ENCODE measurements around the gene VSIG1.
A peak's percentile ranks its signal among the peaks of the same experiment; 100 is the strongest.

VSIG1 gene

GRCh38 chrX:108081110-108081509 is 36.2 kb downstream of the VSIG1 start:
- Histone ChIP-seq H3K27me3 (ENCODE audit: low read depth) (no peaks in the 10 kb centered on the region), H3K4me1 (no peaks in the 10 kb centered on the region), H3K36me3 (replicated peaks) (peaks cover 13% of the 10 kb centered on the region), H3K4me3 (no peak overlapping the region), H3K9me3 (no peaks in the 10 kb centered on the region)
- DNase-seq (ENCODE audit: low spot score in 2 of 2): no peak
- in situ Hi-C loops (cut with MboI; ENCODE audit: low sequenced_read_pairs): no loop called here

- no peak overlapping the region for H3K4me3 ChIP-seq
- H3K4me1 ChIP-seq: peaks cover 8% of the 10 kb centered on the region
- no peaks in the 10 kb centered on the region for H3K27me3 ChIP-seq (ENCODE audit: low read depth)
- in situ Hi-C loops (cut with MboI; ENCODE audit: low sequenced_read_pairs): no loop called here
- no peaks in the 10 kb centered on the region for H3K9me3 ChIP-seq
- no peak for DNase-seq (ENCODE audit: low spot score in 2 of 2)
- peaks cover 34% of the 10 kb centered on the region for H3K36me3 ChIP-seq (replicated peaks)
Observed at GRCh38 chrX:108087792-108088191, 42.9 kb downstream of the VSIG1 start.

DNA sequence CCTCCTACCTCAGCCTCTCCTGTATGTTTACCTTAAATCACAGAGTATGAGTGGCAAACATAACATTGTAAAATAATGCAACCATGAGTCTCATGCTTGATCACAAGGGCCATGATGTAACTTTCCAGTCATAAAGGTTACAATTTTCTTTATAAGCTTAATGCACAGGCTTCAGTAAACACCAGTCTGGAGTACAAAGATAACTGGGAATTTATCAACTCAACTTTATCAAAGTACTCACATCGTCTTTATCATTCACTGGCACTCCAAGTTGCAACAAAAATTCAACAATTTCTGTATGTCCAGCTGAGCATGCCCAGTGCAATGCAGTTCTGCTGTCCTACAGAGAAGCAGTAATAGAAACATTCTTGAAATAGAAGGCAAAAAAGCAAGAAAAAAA is 43.6 kb downstream of the VSIG1 start:
- Histone ChIP-seq H3K9me3 (no peaks in the 10 kb centered on the region), H3K4me3 (no peak overlapping the region), H3K36me3 (replicated peaks) (peaks cover 34% of the 10 kb centered on the region), H3K27me3 (ENCODE audit: low read depth) (no peaks in the 10 kb centered on the region), H3K4me1 (peaks cover 8% of the 10 kb centered on the region)
- no peak for DNase-seq (ENCODE audit: low spot score in 2 of 2)
- in situ Hi-C loops (cut with MboI; ENCODE audit: low sequenced_read_pairs): no loop called here

DNA sequence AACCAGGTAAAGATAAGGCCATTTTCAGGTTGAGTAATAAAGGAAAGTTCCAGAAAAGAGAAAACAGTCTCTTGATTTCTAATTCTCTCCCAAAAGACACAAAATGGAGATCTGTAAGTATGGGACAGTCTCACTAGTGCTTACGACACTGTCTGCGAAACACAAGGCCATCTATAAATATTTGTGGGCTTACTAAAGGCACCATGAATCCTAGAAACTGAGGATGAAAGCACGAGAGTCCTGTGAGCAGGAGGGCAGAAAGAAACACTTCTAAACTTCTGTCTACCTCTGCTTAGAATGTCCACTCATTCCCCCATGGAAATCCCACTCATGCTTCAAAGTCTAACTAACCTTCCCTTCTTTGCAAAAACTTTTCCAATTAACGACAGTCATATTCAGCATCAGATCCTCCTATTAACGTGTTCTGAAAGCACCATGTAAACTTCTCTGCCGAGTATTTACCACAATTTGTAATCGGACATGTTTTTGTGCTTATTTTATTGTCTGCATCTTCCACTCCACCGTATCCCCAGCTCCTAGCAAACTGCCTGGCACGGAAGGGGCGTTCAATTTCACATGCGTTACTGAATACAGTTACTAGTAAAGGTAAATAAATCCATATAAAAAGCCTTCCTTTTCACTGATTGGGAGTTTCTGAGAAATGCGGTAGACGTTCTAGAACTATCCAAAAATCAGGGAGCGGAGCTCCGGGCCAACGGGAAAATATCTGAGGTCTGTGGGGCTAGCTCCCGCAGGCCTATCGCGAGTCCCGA is 45.8 kb downstream of the VSIG1 start:
- H3K27me3 ChIP-seq (ENCODE audit: low read depth): no peaks in the 10 kb centered on the region
- H3K4me1 ChIP-seq: peaks cover 8% of the 10 kb centered on the region
- peak in 1 of 2 experiments; percentile 13 for DNase-seq (ENCODE audit: low spot score in 2 of 2)
- H3K36me3 ChIP-seq (replicated peaks): peaks cover 25% of the 10 kb centered on the region
- H3K4me3 ChIP-seq: peak overlapping the region; percentile 69
- in situ Hi-C loops (cut with MboI; ENCODE audit: low sequenced_read_pairs): no loop called here
- H3K9me3 ChIP-seq: no peaks in the 10 kb centered on the region

- H3K4me3 ChIP-seq: peak within 1 kb of the TSS; percentile 69
- in situ Hi-C loops (cut with MboI; ENCODE audit: low sequenced_read_pairs): no loop called here
- peaks cover 19% of the 10 kb centered on the region for H3K36me3 ChIP-seq (replicated peaks)
- DNase-seq (ENCODE audit: low spot score in 2 of 2): peak; percentile 97
- H3K9me3 ChIP-seq: no peaks in the 10 kb centered on the region
- no peaks in the 10 kb centered on the region for H3K27me3 ChIP-seq (ENCODE audit: low read depth)
- peaks cover 8% of the 10 kb centered on the region for H3K4me1 ChIP-seq
Observed at GRCh38 chrX:108091264-108091877, 46.5 kb downstream of the VSIG1 start, which contains the start of the genes ATG4A and PSMD10. TSS of gene ATG4A (plus strand) at chrX:108091778. CDS start at chrX:108091827, 49 bp downstream. TSS of gene PSMD10 (minus strand) at chrX:108091542. CDS start at chrX:108091520, 22 bp downstream.

GRCh38 chrX:108091878-108092291 is 47.0 kb downstream of the VSIG1 start:
- no peak for DNase-seq (ENCODE audit: low spot score in 2 of 2)
- Histone ChIP-seq H3K27me3 (ENCODE audit: low read depth) (no peaks in the 10 kb centered on the region), H3K9me3 (no peaks in the 10 kb centered on the region), H3K36me3 (replicated peaks) (peaks cover 14% of the 10 kb centered on the region), H3K4me1 (peaks cover 8% of the 10 kb centered on the region), H3K4me3 (peak overlapping the region; percentile 69)
- in situ Hi-C loops (cut with MboI; ENCODE audit: low sequenced_read_pairs): no loop called here

- 0 out of 2 replicates have a peak, but pooled peaks cover 2% of the 10 kb centered on the region for H3K27me3 ChIP-seq (ENCODE audit: low read depth)
- DNase-seq (ENCODE audit: low spot score in 2 of 2): no peak
- H3K36me3 ChIP-seq (replicated peaks): no peaks in the 10 kb centered on the region
- in situ Hi-C loops (cut with MboI; ENCODE audit: low sequenced_read_pairs): no loop called here
- 0 out of 2 replicates have a peak, but pooled peaks cover 1% of the 10 kb centered on the region for H3K4me1 ChIP-seq
- H3K9me3 ChIP-seq: no peaks in the 10 kb centered on the region
- no peak overlapping the region for H3K4me3 ChIP-seq
Observed at GRCh38 chrX:108097380-108097779, 52.5 kb downstream of the VSIG1 start.

- no peaks in the 10 kb centered on the region for H3K36me3 ChIP-seq (replicated peaks)
- H3K27me3 ChIP-seq (ENCODE audit: low read depth): 0 out of 2 replicates have a peak, but pooled peaks cover 2% of the 10 kb centered on the region
- H3K9me3 ChIP-seq: no peaks in the 10 kb centered on the region
- no peak for DNase-seq (ENCODE audit: low spot score in 2 of 2)
- H3K4me3 ChIP-seq: no peak overlapping the region
- H3K4me1 ChIP-seq: no peaks in the 10 kb centered on the region
- in situ Hi-C loops (cut with MboI; ENCODE audit: low sequenced_read_pairs): no loop called here
Observed at GRCh38 chrX:108105473-108105872, 60.6 kb downstream of the VSIG1 start.

- Histone ChIP-seq H3K36me3 (replicated peaks) (no peaks in the 10 kb centered on the region), H3K27me3 (ENCODE audit: low read depth) (no peaks in the 10 kb centered on the region), H3K9me3 (no peaks in the 10 kb centered on the region), H3K4me3 (no peak overlapping the region), H3K4me1 (no peaks in the 10 kb centered on the region)
- no peak for DNase-seq (ENCODE audit: low spot score in 2 of 2)
- in situ Hi-C loops (cut with MboI; ENCODE audit: low sequenced_read_pairs): no loop called here
Observed at GRCh38 chrX:108114541-108114940, 69.7 kb downstream of the VSIG1 start.

- in situ Hi-C loops (cut with MboI; ENCODE audit: low sequenced_read_pairs): no loop called here
- H3K36me3 ChIP-seq (replicated peaks): no peaks in the 10 kb centered on the region
- no peak for DNase-seq (ENCODE audit: low spot score in 2 of 2)
Observed at GRCh38 chrX:108117988-108118387, 73.1 kb downstream of the VSIG1 start.

GRCh38 chrX:108121291-108121690 is 76.4 kb downstream of the VSIG1 start:
- Histone ChIP-seq H3K27me3 (ENCODE audit: low read depth) (no peaks in the 10 kb centered on the region), H3K4me1 (peaks cover 15% of the 10 kb centered on the region), H3K4me3 (no peak overlapping the region), H3K36me3 (replicated peaks) (no peaks in the 10 kb centered on the region), H3K9me3 (no peaks in the 10 kb centered on the region)
- in situ Hi-C loops (cut with MboI; ENCODE audit: low sequenced_read_pairs): no loop called here
- no peak for DNase-seq (ENCODE audit: low spot score in 2 of 2)

More at GRCh38 chrX:108117988-108118387, 73.1 kb downstream of the VSIG1 start:
- H3K4me3 ChIP-seq: no peak overlapping the region
- H3K27me3 ChIP-seq (ENCODE audit: low read depth): no peaks in the 10 kb centered on the region
- peaks cover 10% of the 10 kb centered on the region for H3K4me1 ChIP-seq
- no peaks in the 10 kb centered on the region for H3K9me3 ChIP-seq

DNA sequence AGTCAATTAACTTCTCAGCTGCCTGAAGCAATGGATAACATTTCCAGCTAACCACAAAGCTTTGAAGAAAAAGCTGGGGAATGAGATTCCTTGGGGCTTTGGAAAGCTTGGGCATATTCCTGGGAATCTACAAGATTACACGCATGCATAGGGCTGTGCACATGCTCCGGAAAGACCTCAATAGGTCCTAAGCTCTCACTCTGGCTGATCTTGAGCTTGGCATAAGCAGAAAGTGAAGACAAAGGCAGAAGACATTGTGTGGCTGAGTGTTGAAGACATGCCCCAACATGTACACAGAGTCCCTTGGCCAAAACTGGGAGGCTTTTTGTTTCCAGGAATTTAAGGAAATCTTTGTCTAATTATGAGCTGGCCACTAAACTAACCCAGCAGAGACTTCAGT is 77.9 kb downstream of the VSIG1 start:
- Histone ChIP-seq H3K9me3 (no peaks in the 10 kb centered on the region), H3K4me1 (peaks cover 15% of the 10 kb centered on the region), H3K27me3 (ENCODE audit: low read depth) (no peaks in the 10 kb centered on the region), H3K36me3 (replicated peaks) (no peaks in the 10 kb centered on the region), H3K4me3 (no peak overlapping the region)
- in situ Hi-C loops (cut with MboI; ENCODE audit: low sequenced_read_pairs): no loop called here
- DNase-seq (ENCODE audit: low spot score in 2 of 2): peak; percentile 68 to 82

GRCh38 chrX:108123591-108124366 is 78.9 kb downstream of the VSIG1 start:
- Histone ChIP-seq H3K9me3 (no peaks in the 10 kb centered on the region), H3K4me1 (peaks cover 15% of the 10 kb centered on the region), H3K27me3 (ENCODE audit: low read depth) (no peaks in the 10 kb centered on the region), H3K4me3 (no peak overlapping the region), H3K36me3 (replicated peaks) (no peaks in the 10 kb centered on the region)
- in situ Hi-C loops (cut with MboI; ENCODE audit: low sequenced_read_pairs): no loop called here
- DNase-seq (ENCODE audit: low spot score in 2 of 2): no peak
